Central memory CD8-positive, alpha-beta T cell (primary cell): ENCODE measurements around the gene KCTD2.
"Not testable (repeated sequence)": the region's sequence is repeated elsewhere in the genome, so short reads cannot be mapped to it uniquely, and the experiment has no call there.

Source experiments
- ATAC-seq: fragments of 150-1000 bp; cut with Tn5 transposase; replicated peaks from 2 replicates; pipeline ENCODE4 v1.10.0; 2022; ENCODE audit warnings: mild to moderate bottlenecking, moderate FRiP score, moderate number of reproducible peaks; ENCODE audit not compliant: poor library complexity, severe bottlenecking; ENCODE audit errors: extremely low read depth
- DNase-seq, 2 donors: peaks; one replicate each; pipeline ENCODE4 v3.0.0; 2021; ENCODE audit warnings: low spot score in 2 of 2
- H3K27ac Mint-ChIP-seq: one replicate; pipeline ENCODE4 v1.8.0; 2022; ENCODE audit warnings: low read depth, mild to moderate bottlenecking, moderate library complexity, mixed read lengths
- H3K27me3 Mint-ChIP-seq: one replicate; pipeline ENCODE4 v1.8.0; 2022; ENCODE audit warnings: mixed read lengths
- H3K36me3 Mint-ChIP-seq: one replicate; pipeline ENCODE4 v1.8.0; 2022; ENCODE audit warnings: mild to moderate bottlenecking, moderate library complexity, mixed read lengths; ENCODE audit not compliant: insufficient read depth
- H3K4me1 Mint-ChIP-seq: one replicate; pipeline ENCODE4 v1.8.0; 2022; ENCODE audit warnings: mixed read lengths
- H3K4me3 Mint-ChIP-seq: one replicate; pipeline ENCODE4 v1.8.0; 2022; ENCODE audit warnings: mild to moderate bottlenecking, moderate library complexity, mixed read lengths
- H3K9me3 Mint-ChIP-seq: one replicate; pipeline ENCODE4 v1.8.0; 2022; ENCODE audit warnings: mixed read lengths

KCTD2 gene, protein sequence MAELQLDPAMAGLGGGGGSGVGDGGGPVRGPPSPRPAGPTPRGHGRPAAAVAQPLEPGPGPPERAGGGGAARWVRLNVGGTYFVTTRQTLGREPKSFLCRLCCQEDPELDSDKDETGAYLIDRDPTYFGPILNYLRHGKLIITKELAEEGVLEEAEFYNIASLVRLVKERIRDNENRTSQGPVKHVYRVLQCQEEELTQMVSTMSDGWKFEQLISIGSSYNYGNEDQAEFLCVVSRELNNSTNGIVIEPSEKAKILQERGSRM

DNA sequence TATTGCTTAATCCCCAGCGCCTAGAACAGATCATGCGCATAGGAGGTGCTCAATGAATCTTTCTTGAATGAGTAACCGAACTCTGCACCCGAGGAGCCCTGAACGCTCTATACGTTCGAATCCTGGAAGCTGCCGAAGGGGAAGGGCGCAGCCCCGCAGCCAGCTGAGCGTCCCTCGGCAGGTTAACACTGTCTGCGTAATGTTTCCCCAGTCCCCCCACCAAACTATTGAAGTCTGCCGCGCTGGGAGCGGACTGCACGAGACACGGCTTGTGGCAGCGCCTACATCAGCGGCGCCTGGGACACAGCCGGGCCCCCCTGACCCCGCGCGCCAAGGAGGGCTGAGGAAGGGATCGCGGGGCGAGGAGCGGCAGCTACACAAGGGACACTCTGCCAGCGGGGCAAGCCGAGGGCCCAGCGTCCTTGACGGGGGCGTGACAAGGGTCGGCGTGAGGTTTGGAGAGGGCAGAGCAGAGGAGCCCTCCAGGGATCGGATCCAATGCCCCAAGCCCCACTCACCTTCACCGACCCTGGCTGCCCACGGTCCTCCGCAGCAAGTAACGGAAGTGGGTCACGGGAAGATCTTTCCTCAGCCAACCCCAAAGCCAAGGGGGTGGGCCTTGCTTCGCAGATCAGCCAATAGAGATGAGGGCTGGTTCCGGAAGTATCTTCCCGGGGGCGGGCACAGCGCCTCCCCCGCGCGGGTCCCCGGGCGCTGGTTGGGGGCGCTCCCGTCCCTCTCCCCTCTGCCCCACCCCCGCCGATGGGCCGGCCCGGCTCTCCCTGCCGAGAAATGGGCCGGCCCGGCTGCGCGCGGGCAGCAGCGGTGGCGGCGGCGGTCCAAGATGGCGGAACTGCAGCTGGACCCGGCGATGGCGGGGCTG lies at the start of gene KCTD2, which contains the start of gene ATP5PD:
Gene KCTD2, plus strand, starts transcription at position 819 of the 883 bp plus-strand sequence. Its CDS starts 26 bp downstream, at position 845.
Gene ATP5PD, minus strand, starts transcription at position 563 of the 883 bp plus-strand sequence. CDS start 4,319 bp downstream, outside the sequence.
- H3K4me3 Mint-ChIP-seq: peak within 1 kb of the TSS; percentile 93
- H3K36me3 Mint-ChIP-seq: peaks cover 19% of the 10 kb centered on the region
- H3K4me1 Mint-ChIP-seq: peaks cover 31% of the 10 kb centered on the region
- DNase-seq (peak; percentile 79 to 89), ATAC-seq (peak; percentile 95)
- no peaks in the 10 kb centered on the region for H3K9me3 Mint-ChIP-seq
- H3K27ac Mint-ChIP-seq: peak within 1 kb of the TSS; percentile 96
- H3K27me3 Mint-ChIP-seq: no peaks in the 10 kb centered on the region

DNA sequence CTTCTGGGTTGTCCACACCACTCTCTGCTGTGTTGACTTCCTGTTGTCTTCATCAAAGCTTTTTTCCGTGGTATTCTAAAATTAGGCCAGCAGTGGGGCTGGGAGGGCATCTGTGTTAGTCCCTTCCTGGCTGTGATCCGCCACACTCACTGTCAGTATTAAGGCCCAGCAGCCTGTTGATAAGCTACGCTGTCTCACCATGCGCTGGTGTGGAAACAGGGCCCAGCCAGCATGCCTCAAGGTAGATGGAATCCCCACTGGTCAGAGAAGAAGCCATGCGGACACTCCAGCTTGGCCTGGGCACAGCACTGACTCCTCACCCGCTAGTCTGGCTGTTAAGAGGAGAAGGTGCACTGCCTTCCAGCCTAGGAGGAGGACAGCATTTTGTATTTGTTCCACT lies 48.2 kb upstream of the KCTD2 start:
- ATAC-seq (no peak), DNase-seq (no peak)
- peaks cover 4% of the 10 kb centered on the region for H3K36me3 Mint-ChIP-seq
- H3K27ac Mint-ChIP-seq: no peak overlapping the region
- peaks cover 8% of the 10 kb centered on the region for H3K27me3 Mint-ChIP-seq
- no peak overlapping the region for H3K4me3 Mint-ChIP-seq
- no peaks in the 10 kb centered on the region for H3K9me3 Mint-ChIP-seq
- peaks cover 6% of the 10 kb centered on the region for H3K4me1 Mint-ChIP-seq

DNA sequence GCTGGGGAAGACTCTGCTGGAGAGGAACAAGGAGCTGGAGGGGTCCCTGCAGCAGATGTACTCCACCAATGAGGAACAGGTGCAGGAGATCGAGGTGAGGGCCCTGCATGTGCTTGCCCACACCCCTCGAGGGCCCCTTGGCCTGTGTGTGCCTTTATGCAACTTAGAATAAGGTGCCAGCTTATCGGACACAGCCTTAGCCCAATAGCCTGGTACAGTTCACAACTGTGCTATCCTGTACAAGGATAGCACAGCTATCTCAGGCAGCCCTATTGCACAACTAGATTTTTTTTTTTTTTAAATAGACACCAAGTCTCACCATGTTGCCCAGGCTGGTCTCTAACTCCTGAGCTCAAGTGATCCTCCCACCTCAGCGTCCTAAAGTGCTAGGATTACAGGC lies 47.5 kb upstream of the KCTD2 start:
- ATAC-seq: no peak
- Mint-ChIP-seq H3K9me3 (no peaks in the 10 kb centered on the region), H3K36me3 (peaks cover 4% of the 10 kb centered on the region), H3K4me1 (peaks cover 6% of the 10 kb centered on the region), H3K27me3 (peaks cover 8% of the 10 kb centered on the region), H3K4me3 (no peak overlapping the region), H3K27ac (no peak overlapping the region)
- DNase-seq: no peak

DNA sequence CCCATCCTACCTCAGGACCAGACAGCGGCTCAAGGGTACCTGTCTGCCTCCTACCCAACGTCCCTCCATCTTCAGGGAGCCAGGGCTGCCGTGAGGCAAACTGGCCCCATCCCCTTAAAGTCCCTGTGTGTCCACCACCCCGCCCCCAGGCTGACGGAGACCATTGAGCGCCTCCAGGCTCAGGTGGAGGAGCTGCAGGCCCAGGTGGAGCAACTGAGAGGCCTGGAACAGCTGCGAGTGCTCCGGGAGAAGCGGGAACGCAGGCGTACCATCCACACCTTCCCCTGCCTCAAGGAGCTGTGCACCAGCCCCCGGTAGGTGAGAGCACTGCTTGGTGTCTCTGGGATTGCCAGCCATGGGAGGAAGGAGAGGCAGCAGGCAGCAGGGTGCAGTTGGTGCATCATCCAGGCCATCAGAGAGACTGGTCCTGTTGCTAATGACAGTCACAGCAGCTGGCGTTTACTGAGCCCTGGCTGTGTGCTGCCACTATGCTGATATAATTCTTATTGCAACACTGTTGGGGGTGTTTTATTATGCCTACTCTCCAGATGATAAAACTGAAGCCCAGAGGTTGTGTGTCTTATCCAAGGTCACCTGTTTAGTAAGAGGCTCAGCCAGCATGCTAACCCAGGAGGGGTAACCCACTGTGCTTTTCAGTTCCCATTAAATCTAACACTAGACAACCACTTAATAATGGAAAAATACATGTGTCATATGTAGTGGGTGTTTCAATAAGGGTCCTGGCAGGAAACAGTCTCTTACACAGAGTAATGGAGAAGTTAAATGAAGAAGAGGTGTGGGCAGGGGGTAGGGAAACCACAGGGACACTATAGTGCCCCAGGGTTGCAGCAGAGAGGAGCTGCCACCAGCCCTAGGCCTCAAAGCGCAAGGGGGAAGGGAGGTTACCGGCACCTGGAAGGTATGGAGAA lies 44.8 kb upstream of the KCTD2 start:
- Mint-ChIP-seq H3K36me3 (peaks cover 4% of the 10 kb centered on the region), H3K27me3 (peaks cover 8% of the 10 kb centered on the region), H3K4me1 (peaks cover 6% of the 10 kb centered on the region), H3K4me3 (no peak overlapping the region), H3K9me3 (no peaks in the 10 kb centered on the region), H3K27ac (no peak overlapping the region)
- no peak for DNase-seq
- ATAC-seq: no peak

DNA sequence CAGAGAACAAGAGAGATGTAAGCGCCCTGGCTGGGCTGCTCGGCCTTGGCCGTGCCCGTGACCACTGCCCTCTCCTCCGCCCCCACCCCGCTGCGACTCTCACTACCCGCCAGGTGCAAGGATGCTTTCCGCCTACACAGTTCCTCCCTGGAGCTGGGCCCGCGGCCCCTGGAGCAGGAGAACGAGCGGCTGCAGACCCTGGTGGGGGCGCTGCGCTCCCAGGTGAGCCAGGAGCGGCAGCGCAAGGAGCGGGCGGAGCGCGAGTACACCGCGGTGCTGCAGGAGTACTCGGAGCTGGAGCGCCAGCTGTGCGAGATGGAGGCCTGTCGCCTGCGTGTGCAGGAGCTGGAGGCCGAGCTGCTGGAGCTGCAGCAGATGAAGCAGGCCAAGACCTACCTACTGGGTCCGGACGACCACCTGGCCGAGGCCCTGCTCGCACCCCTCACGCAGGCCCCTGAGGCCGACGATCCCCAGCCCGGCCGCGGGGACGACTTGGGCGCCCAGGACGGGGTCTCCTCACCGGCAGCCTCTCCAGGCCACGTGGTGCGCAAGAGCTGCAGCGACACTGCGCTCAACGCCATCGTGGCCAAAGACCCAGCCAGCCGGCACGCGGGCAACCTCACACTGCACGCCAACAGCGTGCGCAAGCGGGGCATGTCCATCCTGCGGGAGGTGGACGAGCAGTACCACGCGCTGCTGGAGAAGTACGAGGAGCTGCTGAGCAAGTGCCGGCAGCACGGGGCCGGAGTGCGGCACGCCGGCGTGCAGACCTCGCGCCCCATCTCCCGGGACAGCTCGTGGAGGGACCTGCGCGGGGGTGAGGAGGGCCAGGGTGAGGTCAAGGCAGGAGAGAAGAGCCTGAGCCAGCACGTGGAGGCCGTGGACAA lies 43.7 kb upstream of the KCTD2 start:
- Mint-ChIP-seq H3K9me3 (no peaks in the 10 kb centered on the region), H3K27me3 (peaks cover 4% of the 10 kb centered on the region), H3K4me3 (no peak overlapping the region), H3K27ac (no peak overlapping the region), H3K36me3 (peaks cover 3% of the 10 kb centered on the region), H3K4me1 (peaks cover 4% of the 10 kb centered on the region)
- no peak for ATAC-seq
- DNase-seq: no peak

DNA sequence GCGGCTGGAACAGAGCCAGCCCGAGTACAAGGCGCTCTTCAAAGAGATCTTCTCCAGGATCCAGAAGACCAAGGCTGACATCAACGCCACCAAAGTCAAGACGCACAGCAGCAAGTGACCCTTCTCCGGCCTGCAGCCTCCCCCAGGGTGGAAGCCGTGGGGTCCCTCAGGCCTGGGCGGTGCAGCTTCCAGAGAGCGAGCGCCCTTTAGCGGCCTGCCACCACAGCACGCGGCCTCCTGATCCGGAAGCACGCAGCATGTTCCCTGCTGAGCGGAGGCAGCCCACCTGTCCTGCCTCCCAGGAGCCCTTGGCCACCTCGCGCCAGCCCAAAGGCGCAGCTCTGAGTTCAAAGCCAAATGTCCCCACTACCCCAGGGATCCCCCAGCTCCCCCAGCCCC lies 43.1 kb upstream of the KCTD2 start:
- no peak overlapping the region for H3K27ac Mint-ChIP-seq
- DNase-seq (no peak), ATAC-seq (no peak)
- H3K4me3 Mint-ChIP-seq: no peak overlapping the region
- H3K27me3 Mint-ChIP-seq: no peaks in the 10 kb centered on the region
- no peaks in the 10 kb centered on the region for H3K4me1 Mint-ChIP-seq
- peaks cover 2% of the 10 kb centered on the region for H3K36me3 Mint-ChIP-seq
- no peaks in the 10 kb centered on the region for H3K9me3 Mint-ChIP-seq

DNA sequence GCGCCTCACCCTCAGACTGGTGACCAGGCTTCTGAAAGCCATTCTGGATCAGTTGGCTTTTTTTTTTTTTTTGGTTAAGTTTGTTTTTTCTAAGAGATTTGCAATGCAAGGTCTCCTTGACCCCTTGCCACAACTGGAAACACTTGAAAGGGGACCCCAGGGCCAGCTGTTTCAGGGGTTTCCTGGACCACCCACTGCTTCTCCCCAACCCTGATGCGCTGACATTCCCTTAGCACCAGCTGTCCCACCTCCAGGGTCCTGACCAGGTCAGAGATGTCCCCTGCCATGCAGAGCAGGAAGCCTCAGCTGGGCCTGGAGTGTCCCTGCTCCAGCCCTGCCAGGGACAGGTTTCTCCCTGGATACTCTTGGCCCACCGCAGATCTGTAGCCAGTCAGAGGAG lies 42.7 kb upstream of the KCTD2 start:
- H3K27ac Mint-ChIP-seq: no peak overlapping the region
- H3K27me3 Mint-ChIP-seq: no peaks in the 10 kb centered on the region
- no peaks in the 10 kb centered on the region for H3K4me1 Mint-ChIP-seq
- no peak overlapping the region for H3K4me3 Mint-ChIP-seq
- no peaks in the 10 kb centered on the region for H3K9me3 Mint-ChIP-seq
- ATAC-seq: no peak
- peaks cover 2% of the 10 kb centered on the region for H3K36me3 Mint-ChIP-seq
- no peak for DNase-seq

DNA sequence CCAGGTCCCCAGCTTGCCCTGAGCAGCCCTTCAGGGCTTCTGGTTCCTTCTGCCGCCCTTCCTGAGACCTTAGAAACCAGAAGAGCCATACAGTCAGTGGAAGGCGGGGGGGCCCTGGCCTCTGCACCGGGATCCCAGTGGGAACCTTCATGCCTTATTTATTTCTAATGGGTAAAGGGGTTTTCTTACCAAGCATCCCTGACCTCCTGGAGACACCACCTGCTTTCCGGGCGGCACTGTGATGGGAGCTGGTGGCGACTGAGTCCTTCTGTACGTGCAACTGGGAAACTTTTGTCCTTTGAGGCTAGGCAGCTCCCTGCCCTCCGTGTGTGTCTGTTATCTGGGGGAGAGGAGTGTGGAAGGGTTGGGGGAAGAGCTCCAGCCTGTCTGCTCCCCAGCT lies 41.7 kb upstream of the KCTD2 start:
- H3K4me3 Mint-ChIP-seq: no peak overlapping the region
- ATAC-seq (no peak), DNase-seq (no peak)
- H3K4me1 Mint-ChIP-seq: no peaks in the 10 kb centered on the region
- peaks cover 2% of the 10 kb centered on the region for H3K36me3 Mint-ChIP-seq
- H3K9me3 Mint-ChIP-seq: no peaks in the 10 kb centered on the region
- no peak overlapping the region for H3K27ac Mint-ChIP-seq
- H3K27me3 Mint-ChIP-seq: no peaks in the 10 kb centered on the region

DNA sequence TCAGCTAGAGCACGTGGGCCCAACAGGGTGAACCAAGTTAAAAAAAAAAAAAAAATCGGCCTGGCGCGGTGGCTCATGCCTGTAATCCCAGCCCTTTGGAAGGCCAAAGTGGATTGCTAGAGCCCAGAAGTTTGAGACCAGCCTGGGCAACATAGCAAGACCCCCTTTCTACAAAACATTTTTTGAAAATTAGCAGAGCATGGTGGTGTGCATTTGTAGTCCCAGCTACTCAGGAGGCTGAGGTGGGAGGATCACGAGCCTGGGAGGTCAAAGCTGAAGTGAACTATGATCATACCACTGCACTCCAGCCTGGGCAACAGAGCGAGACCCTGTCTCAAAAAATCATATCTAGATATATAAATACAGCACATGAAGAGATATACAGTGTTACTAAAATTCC lies 40.9 kb upstream of the KCTD2 start:
- not testable (repeated sequence) for DNase-seq, H3K9me3 Mint-ChIP-seq, H3K27ac Mint-ChIP-seq, H3K36me3 Mint-ChIP-seq, H3K4me3 Mint-ChIP-seq, ATAC-seq, H3K27me3 Mint-ChIP-seq, H3K4me1 Mint-ChIP-seq

DNA sequence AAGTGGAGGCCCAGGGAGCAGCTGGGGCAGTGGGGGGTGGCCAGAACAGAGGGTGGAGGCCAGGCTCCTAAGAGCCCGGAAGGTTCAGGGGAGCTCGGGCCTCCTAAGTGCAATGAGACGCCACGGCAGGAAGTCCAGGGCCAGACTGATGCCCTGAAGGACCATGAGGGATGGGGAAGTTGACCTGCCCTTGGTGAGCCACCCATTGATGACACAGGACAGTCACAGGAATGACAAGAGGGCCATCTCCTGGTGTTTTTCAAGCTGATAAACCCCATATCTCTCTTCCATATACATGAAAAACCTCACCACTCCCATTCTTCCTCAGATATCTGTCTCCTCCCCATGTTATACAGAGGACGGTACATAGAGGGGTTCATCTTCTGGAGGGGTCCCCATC lies 40.4 kb upstream of the KCTD2 start:
- DNase-seq: no peak
- no peak for ATAC-seq
- Mint-ChIP-seq H3K4me3 (no peak overlapping the region), H3K36me3 (peaks cover 2% of the 10 kb centered on the region), H3K27ac (no peak overlapping the region), H3K4me1 (no peaks in the 10 kb centered on the region), H3K27me3 (no peaks in the 10 kb centered on the region), H3K9me3 (no peaks in the 10 kb centered on the region)

DNA sequence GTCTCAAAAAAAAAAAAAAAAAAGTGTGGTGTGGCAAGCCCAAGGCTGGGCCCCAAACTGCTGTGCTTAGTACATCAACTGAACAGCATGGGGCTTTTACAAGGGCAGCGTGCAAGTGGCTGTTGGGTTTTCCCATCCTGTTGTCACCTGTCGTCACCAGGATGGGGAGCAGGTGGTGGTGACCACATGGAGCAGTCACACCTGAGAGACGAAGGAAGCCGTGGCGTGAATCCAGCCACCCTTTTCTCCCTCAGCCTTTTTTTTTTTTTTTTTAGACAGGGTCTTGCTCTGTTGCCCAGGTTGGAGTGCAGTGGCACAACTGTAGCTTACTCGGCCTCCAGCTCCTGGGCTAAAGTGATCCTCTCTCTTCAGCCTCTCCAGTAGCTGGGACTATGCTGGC lies 38.7 kb upstream of the KCTD2 start:
- no peak overlapping the region for H3K27ac Mint-ChIP-seq
- ATAC-seq (no peak), DNase-seq (no peak)
- H3K4me3 Mint-ChIP-seq: no peak overlapping the region
- H3K36me3 Mint-ChIP-seq: no peaks in the 10 kb centered on the region
- H3K9me3 Mint-ChIP-seq: no peaks in the 10 kb centered on the region
- H3K4me1 Mint-ChIP-seq: peaks cover 10% of the 10 kb centered on the region
- no peaks in the 10 kb centered on the region for H3K27me3 Mint-ChIP-seq
